DND-41 (cell line): Measurements from ENCODE around the gene DPH1.

ENCODE experiments used
- ATAC-seq: fragments of 200-7000 bp; cut with Tn5 transposase; 3 replicates; pipeline ENCODE4 v1.9.1; 2021; ENCODE audit warnings: low read depth; ENCODE audit not compliant: insufficient read depth
- DNase-seq: peaks from one replicate; pipeline ENCODE4 v3.0.0-alpha.2; 2020
- H2AFZ ChIP-seq: 2 replicates; pipeline ENCODE4 v1.6.0; 2012; ENCODE audit warnings: low read depth, low read length
- H3K27ac ChIP-seq: 2 replicates; pipeline ENCODE4 v1.5.1; 2012; ENCODE audit warnings: low read length, inconsistent platforms
- H3K27me3 ChIP-seq: fragments of 200-600 bp; sonication (generic); 2 replicates; pipeline ENCODE4 v1.6.0; 2012; ENCODE audit warnings: low read length, mild to moderate bottlenecking, inconsistent platforms; ENCODE audit not compliant: insufficient read depth, poor library complexity
- H3K36me3 ChIP-seq: 2 replicates; pipeline ENCODE4 v1.5.1; 2012; ENCODE audit warnings: low read length, inconsistent platforms; ENCODE audit not compliant: insufficient read depth
- H3K4me1 ChIP-seq: 2 replicates; pipeline ENCODE4 v1.5.1; 2012; ENCODE audit warnings: mild to moderate bottlenecking, low read length; ENCODE audit not compliant: insufficient read depth
- H3K4me2 ChIP-seq: 2 replicates; pipeline ENCODE4 v1.6.0; 2012; ENCODE audit warnings: mild to moderate bottlenecking, moderate library complexity, low read length, inconsistent platforms; ENCODE audit not compliant: insufficient read depth
- H3K4me3 ChIP-seq, 2 experiments: fragments of 200-600 bp in 1 of 2; shearing (Covaris generic) in 1 of 2; 2 replicates each; pipeline ENCODE4 v1.5.1; 2012 to 2016; ENCODE audit warnings: inconsistent platforms in 2 of 2, low read length in 2 of 2, mild to moderate bottlenecking in 2 of 2, low read depth in 1 of 2, moderate library complexity in 1 of 2
- H3K79me2 ChIP-seq: 2 replicates; pipeline ENCODE4 v1.6.0; 2012; ENCODE audit warnings: low read length, inconsistent platforms; ENCODE audit not compliant: insufficient read depth
- H3K9ac ChIP-seq: 2 replicates; pipeline ENCODE4 v1.6.0; 2012; ENCODE audit warnings: low read depth, mild to moderate bottlenecking, inconsistent platforms, low read length, moderate library complexity
- H3K9me3 ChIP-seq: 2 replicates; pipeline ENCODE4 v1.5.1; 2012; ENCODE audit warnings: low read length, moderate library complexity, mild to moderate bottlenecking, inconsistent platforms; ENCODE audit not compliant: insufficient read depth, severe bottlenecking
- H4K20me1 ChIP-seq: 2 replicates; pipeline ENCODE4 v1.6.0; 2012; ENCODE audit warnings: low read length; ENCODE audit not compliant: insufficient read depth
- CTCF ChIP-seq: IDR thresholded peaks from 2 replicates; pipeline ENCODE4 v1.5.1; 2012; ENCODE audit warnings: borderline replicate concordance, low read length, moderate library complexity, mild to moderate bottlenecking; ENCODE audit not compliant: poor library complexity, severe bottlenecking; ENCODE audit errors: extremely low read depth
- EZH2 ChIP-seq: IDR thresholded peaks from 3 replicates; pipeline ENCODE4 v1.6.1; 2012; ENCODE audit warnings: borderline replicate concordance, low read depth, mild to moderate bottlenecking, moderate library complexity, low read length, inconsistent platforms; ENCODE audit not compliant: severe bottlenecking

The DPH1 gene

GRCh38 chr17:2082003-2082781, 52.2 kb downstream of the DPH1 start:
- H3K79me2 ChIP-seq: no peaks in the 10 kb centered on the region
- TF ChIP-seq CTCF: no peak
- TF ChIP-seq EZH2: no peak
- no peak overlapping the region; the same call in 1 of the 2 replicates for H3K27ac ChIP-seq
- no peaks in the 10 kb centered on the region for H4K20me1 ChIP-seq
- no peak overlapping the region for H2AFZ ChIP-seq
- H3K4me3 ChIP-seq: no peak overlapping the region
- ATAC-seq: no peak
- no peaks in the 10 kb centered on the region for H3K27me3 ChIP-seq
- no peak overlapping the region for H3K4me2 ChIP-seq
- no peak for DNase-seq
- no peaks in the 10 kb centered on the region for H3K9me3 ChIP-seq
- peaks cover 88% of the 10 kb centered on the region for H3K36me3 ChIP-seq
- H3K4me1 ChIP-seq: no peaks in the 10 kb centered on the region
- no peak overlapping the region for H3K9ac ChIP-seq

- no peak overlapping the region for H2AFZ ChIP-seq
- H3K9ac ChIP-seq: no peak overlapping the region
- H3K27me3 ChIP-seq: no peaks in the 10 kb centered on the region
- H3K36me3 ChIP-seq: peaks cover 88% of the 10 kb centered on the region
- no peaks in the 10 kb centered on the region for H4K20me1 ChIP-seq
- H3K4me3 ChIP-seq: no peak overlapping the region
- no peaks in the 10 kb centered on the region for H3K9me3 ChIP-seq
- peaks cover 13% of the 10 kb centered on the region for H3K4me1 ChIP-seq
- H3K4me2 ChIP-seq: no peak overlapping the region
- no peaks in the 10 kb centered on the region for H3K79me2 ChIP-seq
- TF ChIP-seq EZH2 (no peak), CTCF (no peak)
- no peak for ATAC-seq
- no peak overlapping the region for H3K27ac ChIP-seq
- DNase-seq: no peak
Measured at GRCh38 chr17:2083613-2084035, 53.7 kb downstream of the DPH1 start.

GRCh38 chr17:2084036-2084765, 54.2 kb downstream of the DPH1 start:
- H3K27me3 ChIP-seq: no peaks in the 10 kb centered on the region
- TF ChIP-seq EZH2 (no peak), CTCF (no peak)
- H2AFZ ChIP-seq: no peak overlapping the region
- no peaks in the 10 kb centered on the region for H3K9me3 ChIP-seq
- H3K27ac ChIP-seq: peak overlapping the region; percentile 6; the same call in 1 of the 2 replicates
- no peak for ATAC-seq
- DNase-seq: no peak
- no peak overlapping the region for H3K4me2 ChIP-seq
- no peaks in the 10 kb centered on the region for H4K20me1 ChIP-seq
- no peak overlapping the region for H3K4me3 ChIP-seq
- H3K36me3 ChIP-seq: peaks cover 87% of the 10 kb centered on the region
- H3K4me1 ChIP-seq: peaks cover 18% of the 10 kb centered on the region
- H3K9ac ChIP-seq: no peak overlapping the region
- no peaks in the 10 kb centered on the region for H3K79me2 ChIP-seq
